Liver (tissue), 3 donors: ENCODE data around the gene PTGS2.

Source experiments
- ATF3 ChIP-seq: IDR thresholded peaks from 2 replicates; pipeline ENCODE4 v1.6.1; 2016; ENCODE audit warnings: antibody characterized with exemption
- CTCF ChIP-seq: fragments of 150-350 bp; IDR thresholded peaks from 2 replicates; pipeline ENCODE4 v1.5.1; 2017; ENCODE audit warnings: improper control_type of control experiment, low read depth, low read length; ENCODE audit not compliant: missing input control
- FOXA2 ChIP-seq: IDR thresholded peaks from 2 replicates; pipeline ENCODE4 v1.6.1; 2016; ENCODE audit warnings: antibody characterized with exemption
- GABPA ChIP-seq, 2 donors: IDR thresholded peaks in 1 of 2; conservative IDR thresholded peaks in 1 of 2; 2 replicates each; pipeline ENCODE4 v1.6.1; 2016; ENCODE audit warnings: antibody characterized with exemption in 2 of 2, mild to moderate bottlenecking in 1 of 2, moderate library complexity in 1 of 2
- JUND ChIP-seq, 2 donors: IDR thresholded peaks; 2 replicates each; pipeline ENCODE4 v1.6.1; 2016; ENCODE audit warnings: antibody characterized with exemption in 2 of 2
- MAX ChIP-seq: IDR thresholded peaks from 2 replicates; pipeline ENCODE4 v1.6.1; 2016; ENCODE audit warnings: antibody characterized with exemption
- RAD21 ChIP-seq, 2 donors: IDR thresholded peaks; 2 replicates each; pipeline ENCODE4 v1.6.1; 2016; ENCODE audit warnings: antibody characterized with exemption in 2 of 2, mild to moderate bottlenecking in 2 of 2
- REST ChIP-seq: IDR thresholded peaks from 2 replicates; pipeline ENCODE4 v1.6.1; 2016; ENCODE audit warnings: antibody characterized with exemption, mild to moderate bottlenecking
- YY1 ChIP-seq: IDR thresholded peaks from 2 replicates; pipeline ENCODE4 v1.6.1; 2016; ENCODE audit warnings: antibody characterized with exemption, mild to moderate bottlenecking
- ZBTB33 ChIP-seq: IDR thresholded peaks from 2 replicates; pipeline ENCODE4 v1.6.1; 2016; ENCODE audit warnings: antibody characterized with exemption
- donor health status: healthy.
- donor health status: healthy.

GRCh38 chr1:186689376-186689775 is 9.2 kb upstream of the PTGS2 start:
- no peak for TF ChIP-seq CTCF
- TF ChIP-seq GABPA (IDR thresholded peaks at IDR 0.05 in 1 of 2, conservative IDR thresholded peaks at IDR 0.05 in 1 of 2) = no peak
- TF ChIP-seq JUND (IDR thresholded peaks at IDR 0.05) = no peak
- no peak for TF ChIP-seq FOXA2
- TF ChIP-seq MAX = no peak
- TF ChIP-seq ATF3 = no peak
- TF ChIP-seq REST = no peak
- TF ChIP-seq YY1 = no peak
- no peak for TF ChIP-seq RAD21 (IDR thresholded peaks at IDR 0.05)
- no peak for TF ChIP-seq ZBTB33
